Measurements from ENCODE around the gene ZBED2. TPM values are rescaled to one million over a fixed set of nuclear protein-coding genes. Genes with fewer than 3 reads are reported as not detected.

The ZBED2 gene
- total RNA-seq, 4 donors from 2014 or later: not detected

DNA sequence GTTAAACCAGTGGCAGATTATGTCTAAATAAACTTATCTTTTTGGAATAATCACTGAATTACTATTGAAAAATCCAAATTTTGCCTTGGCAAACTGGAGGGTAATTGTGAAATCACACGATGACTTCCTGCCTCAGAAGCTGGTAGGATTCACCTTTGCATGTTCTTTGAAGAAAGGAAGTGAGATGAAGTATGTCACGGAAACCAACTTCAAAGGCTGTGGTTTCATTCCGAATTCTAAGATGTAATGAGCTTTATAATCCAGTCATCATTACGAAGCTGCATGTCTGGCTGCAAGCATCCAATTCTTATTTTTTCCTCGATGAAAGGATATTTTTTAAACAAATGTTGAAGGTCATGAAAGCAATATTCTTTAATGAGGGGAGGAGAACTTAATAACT is 15.0 kb upstream of the ZBED2 start:
- no peak for TF ChIP-seq CTCF (IDR thresholded peaks at IDR 0.05; ENCODE audit: low read depth)

GRCh38 chr3:111609700-111610099 is 14.6 kb upstream of the ZBED2 start:
- TF ChIP-seq CTCF (IDR thresholded peaks at IDR 0.05; ENCODE audit: low read depth): no peak

- TF ChIP-seq CTCF (IDR thresholded peaks at IDR 0.05; ENCODE audit: low read depth): no peak
These were observed 13.2 kb upstream of the ZBED2 start for GRCh38 chr3:111608383-111608782.

- no peak for TF ChIP-seq CTCF (IDR thresholded peaks at IDR 0.05; ENCODE audit: low read depth)
These were observed 12.2 kb upstream of the ZBED2 start for GRCh38 chr3:111607240-111607920.

DNA sequence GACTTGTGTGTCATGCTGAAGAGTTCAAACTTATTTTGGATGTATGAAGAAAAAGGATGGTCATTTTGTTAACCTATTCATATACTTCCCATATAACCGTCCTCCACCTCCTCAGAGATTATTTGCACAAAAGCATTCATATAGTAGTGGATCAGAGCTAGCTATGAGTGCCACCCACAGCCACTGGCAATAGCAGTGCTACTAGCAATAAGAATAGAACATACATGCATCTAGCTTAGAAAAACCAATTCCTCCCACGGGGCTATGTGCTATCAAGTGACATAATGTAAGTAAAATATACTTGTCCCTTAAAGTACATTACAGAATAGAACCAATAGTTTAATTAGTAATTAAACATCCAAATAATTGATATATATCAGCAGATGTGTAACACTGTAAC is 10.3 kb upstream of the ZBED2 start:
- TF ChIP-seq CTCF (IDR thresholded peaks at IDR 0.05; ENCODE audit: low read depth): no peak

- no peak for TF ChIP-seq CTCF (IDR thresholded peaks at IDR 0.05; ENCODE audit: low read depth)
These were observed 9.9 kb upstream of the ZBED2 start for GRCh38 chr3:111605018-111605417.

DNA sequence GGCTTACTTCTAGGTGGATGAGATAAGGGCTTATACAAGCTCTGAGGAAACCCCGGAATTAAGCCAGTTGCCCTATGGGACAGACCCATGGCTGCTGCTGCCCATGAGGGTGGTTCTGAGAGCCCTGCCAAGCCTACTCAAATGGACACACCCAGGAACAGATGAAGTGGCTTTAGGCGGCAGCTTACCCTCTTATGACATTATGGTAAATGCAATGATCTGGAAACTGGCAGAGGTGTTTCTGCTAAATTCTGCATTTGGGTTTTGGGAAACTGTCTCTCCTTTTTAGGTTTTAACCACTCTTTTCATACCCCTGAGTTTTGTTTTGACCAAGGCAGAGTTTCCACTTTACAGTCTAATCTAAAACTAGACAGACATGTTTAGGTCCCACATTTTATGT is 9.0 kb upstream of the ZBED2 start:
- no peak for TF ChIP-seq CTCF (IDR thresholded peaks at IDR 0.05; ENCODE audit: low read depth)

All from subcutaneous adipose tissue (tissue), 4 donors.